Activated naive CD4-positive, alpha-beta T cell treated with Interleukin-2 at 50 U/mL for 16 hours (primary cell): ENCODE data around the gene ACADL.
A peak's percentile ranks its signal among the peaks of the same experiment; 100 is the strongest.
"Not testable (repeated sequence)": the region's sequence is repeated elsewhere in the genome, so short reads cannot be mapped to it uniquely, and the experiment has no call there.

Experiments used
- DNase-seq: peaks from one replicate; pipeline ENCODE4 v3.0.0-alpha.2; 2020

Gene ACADL

DNA sequence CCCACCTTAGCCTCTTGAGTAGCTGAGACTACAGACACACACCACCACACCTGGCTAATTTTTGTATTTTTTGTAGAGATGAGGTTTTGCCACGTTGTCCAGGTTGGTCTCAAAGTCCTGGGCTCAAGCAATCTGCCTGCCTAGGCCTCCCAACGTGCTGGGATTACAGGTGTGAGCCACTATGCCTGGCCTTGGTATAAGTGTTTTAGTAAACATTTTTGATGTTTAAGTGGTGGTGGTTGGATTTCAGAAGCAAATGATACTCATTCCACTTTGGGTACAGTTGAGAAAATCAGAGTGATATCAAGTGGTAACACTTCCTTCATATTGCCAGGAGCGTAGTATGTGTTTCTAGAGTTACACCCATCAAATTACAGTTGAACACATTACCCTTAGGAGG is 25.4 kb downstream of the ACADL start:
- DNase-seq: no peak

DNA sequence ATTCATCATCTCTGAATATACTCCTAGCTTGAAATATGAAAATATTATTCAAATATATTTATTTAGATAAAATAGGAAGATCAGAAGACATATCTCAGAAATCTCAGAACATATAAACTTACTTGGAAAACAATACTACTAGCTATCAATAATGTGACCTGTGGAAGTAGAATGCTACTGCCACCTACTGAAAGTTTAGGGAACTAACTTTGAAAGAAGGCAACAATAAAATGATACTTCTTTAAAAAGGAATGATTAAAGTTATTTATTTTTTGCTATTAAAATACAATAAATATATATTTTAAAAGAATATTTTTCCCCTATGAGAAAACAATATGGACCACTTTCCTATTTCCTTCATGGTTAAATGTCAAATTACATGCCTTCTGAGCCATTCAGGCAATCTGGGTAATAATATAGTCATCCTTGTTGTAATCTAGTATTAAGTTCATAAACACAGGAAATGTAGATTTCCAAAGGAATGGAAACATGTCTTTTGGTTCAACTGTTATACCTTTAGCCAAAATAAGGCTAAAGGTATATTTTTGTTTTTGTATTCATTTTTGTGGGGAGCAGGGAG is 26.0 kb downstream of the ACADL start:
- no peak for DNase-seq

DNA sequence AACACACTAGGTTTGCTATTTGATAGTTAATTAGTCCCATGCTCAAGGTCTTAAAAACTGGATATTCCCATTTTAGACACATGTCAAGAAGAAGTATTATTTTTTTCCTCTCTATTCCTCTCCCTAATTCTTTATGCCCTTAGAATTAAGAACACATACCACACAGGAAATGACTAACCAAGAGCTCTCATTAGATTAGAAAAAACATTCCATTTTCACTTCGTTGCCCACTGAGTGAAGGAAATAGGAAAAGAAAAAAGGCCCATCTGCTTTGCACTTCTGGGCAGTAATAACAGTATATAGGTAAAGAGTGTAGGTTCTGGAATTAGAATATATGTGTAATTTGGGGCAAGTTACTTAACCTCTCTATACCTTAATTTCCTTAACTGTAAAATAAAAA is 26.9 kb downstream of the ACADL start:
- no peak for DNase-seq

DNA sequence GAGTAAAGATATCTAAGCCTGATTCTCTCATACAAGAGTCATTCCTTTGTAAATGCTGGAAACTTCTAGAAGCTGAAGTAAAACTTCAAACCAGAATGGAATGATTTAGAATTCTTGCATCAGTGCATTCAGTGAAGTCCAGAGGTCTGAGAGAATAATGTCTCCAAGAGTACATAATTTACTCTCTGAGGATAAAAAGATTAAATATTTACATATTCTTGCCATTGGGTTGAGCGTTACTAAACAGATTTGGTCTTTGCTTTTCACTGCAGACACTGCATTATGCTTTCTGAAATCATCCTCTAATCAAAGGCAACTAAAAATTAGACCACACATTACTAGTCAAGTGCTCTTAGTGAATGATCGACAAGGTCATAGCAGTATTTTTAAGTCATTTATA is 27.5 kb downstream of the ACADL start:
- no peak for DNase-seq

DNA sequence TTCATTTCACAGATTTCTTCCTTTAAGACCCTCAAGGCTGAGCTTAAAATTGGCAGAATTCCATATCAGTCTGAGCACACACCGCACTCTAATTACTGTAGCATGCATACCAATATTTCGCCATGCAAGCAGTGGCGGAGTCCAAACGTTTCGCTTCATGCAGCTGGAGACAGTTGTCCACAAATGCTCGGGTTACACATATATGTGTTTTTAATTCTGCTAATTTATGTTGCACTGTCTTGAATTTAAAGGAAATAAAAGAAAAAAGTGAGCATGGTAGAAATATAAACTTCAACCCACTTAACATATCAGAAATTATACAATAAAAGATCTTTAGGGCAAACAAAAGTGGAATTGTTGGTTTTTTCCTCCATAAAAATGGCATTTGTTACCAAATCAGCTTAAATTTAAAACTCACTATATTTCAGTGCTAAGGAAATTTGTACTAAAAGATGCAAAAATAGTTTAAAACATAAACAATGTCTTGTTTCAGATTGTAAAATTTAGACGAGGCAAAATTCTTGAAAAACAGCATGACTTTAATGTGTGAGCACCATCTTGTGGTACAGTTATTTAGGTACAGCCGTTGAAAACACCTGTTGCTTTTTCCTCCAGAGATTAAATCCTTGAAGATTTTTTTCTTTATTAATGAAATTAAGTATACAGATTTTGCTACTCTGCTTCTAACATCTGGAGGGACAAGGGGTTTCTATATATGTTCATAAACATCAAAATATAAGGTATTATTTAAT is 30.0 kb downstream of the ACADL start:
- DNase-seq: no peak

DNA sequence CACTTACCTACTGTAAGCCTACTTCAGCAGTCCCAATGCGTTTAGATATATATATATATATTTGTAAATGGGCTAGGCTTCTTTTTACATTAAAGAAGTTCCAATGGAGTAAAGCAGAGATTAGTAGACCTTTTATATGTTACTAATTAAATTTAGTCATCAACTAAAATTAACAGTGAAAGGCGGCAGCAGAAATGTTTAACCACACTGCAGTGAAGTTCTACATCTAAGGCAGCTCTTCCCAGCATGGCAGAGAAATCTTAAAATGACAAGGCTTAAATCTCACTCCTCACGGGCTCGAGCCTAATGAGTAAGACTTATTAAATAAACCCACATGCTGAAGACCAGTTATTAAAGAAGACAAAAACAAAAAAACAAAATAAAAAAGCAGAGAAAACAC is 34.9 kb downstream of the ACADL start:
- no peak for DNase-seq

DNA sequence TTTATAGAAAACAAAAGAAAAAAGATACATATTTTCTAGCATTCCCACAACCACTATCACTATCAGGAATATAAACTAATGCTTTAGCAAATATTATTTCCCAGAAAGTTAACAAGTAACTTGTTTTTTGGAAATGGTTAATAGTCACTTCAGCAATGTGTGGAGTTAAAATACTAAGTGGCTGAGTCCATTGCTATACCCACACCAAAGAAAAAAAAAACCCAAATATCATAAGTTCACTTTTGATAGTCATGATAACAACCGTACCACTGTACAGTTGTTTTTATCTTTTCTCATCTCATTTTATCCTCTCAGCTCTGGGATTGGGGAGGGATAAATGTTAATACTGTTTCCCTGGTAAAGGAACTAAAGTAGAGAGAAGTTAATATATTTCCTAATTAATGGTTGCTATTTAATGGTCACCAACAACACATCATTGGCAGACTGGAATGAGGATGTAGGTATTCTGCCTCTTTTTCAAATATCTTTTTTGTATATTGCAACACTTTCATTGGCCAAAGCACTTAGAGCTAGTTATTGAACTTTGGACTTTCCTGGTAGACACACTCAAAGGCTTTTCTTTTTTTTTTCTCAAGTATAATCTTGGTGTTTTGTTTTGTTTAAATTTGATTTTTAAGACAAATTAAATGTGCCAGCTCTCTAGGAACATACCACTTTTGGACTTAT is 35.7 kb downstream of the ACADL start:
- DNase-seq: no peak

DNA sequence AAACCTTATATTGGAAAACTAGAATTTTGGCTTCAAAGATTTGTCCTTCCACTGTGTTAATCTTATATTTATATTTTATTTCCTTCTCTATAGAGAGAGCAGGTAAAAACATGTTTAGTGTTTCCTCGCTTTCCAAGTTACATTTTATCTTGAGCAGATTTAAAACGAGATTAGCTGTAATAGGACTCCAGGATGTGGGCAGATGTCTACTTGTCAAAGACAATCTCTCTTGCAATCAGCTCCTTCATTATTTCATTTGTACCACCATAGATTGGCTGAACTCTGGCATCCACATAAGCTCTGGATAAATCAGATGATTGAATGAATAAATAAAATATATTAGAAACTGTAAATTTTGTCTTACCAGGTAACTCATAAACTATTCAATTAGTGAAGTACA is 36.5 kb downstream of the ACADL start:
- DNase-seq: no peak

DNA sequence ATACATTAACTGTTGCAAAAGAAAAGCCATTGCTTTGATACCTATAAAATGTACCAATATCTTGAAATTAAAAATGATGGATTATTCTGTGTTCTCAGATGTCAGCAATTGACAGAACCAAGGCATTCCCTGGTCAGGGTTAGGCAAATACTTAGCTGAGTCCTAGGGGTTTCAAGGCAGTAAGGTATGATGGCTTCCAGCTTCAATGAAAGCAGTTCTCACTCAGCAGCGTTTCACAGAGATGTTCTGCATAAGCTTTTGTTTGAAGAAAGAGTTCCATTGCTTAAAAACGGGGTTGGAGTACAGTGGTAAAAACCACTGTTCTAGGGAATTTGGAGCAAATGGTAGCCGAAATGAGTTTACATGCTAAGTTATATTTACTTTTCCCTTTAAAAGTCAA is 37.1 kb downstream of the ACADL start:
- DNase-seq: no peak

DNA sequence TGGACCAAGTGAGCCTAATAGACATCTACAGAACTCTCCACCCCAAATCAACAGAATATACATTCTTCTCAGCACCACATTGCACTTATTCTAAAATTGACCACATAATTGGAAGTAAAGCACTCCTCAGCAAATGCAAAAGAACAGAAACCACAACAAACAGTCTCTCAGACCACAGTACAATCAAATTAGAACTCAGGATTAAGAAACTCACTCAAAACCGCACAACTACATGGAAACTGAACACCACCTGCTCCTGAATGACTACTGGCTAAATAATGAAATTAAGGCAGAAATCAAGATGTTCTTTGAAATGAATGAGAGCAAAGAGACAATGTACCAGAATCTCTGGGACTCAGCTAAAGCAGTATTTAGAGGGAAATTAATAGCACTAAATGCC is 41.3 kb downstream of the ACADL start:
- DNase-seq: not testable (repeated sequence)

DNA sequence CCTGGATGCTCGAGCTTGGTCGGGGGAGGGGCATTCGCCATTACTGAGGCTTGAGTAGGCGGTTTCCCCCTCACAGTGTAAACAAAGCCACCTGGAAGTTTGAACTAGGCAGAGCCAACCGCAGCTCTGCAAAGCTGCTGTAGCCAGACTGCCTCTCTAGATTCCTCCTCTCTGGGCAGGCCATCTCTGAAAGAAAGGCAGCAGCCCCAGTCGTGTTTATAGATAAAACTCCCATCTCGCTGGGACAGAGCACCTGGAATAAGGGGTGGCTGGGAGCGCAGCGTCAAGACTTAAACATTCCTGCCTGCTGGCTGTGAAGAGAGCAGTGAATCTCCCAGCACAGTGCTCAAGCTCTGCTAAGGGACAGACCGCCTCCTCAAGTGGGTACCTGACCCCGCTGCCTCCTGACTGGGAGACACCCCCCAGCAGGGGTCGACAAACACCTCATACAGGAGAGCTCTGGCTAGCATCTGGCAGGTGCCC is 43.6 kb downstream of the ACADL start:
- DNase-seq: not testable (repeated sequence)

DNA sequence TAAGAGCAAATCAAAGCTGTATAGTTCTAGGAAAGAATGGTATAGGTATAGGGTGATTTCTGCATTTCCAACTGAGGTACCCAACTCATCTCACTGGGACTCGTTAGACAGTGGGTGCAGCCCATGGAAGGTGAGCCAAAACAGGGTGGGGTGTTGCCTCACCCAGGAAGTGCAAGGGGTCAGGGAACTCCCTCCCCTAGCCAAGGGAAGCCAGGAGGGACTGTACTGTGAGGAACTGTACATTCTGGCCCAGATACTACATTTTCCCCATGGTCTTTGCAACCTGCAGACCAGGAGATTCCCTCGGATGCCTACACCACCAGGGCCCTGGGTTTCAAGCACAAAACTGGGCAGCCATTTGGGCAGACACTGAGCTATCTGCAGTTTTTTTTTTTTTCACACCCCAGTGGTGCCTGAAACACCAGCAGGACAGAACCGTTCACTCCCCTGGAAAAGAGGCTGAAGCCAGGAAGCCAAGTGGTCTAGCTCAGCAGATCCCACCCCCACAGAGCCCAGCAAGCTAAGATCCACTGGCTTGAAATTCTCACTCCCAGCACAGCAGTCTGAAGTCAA is 44.1 kb downstream of the ACADL start:
- not testable (repeated sequence) for DNase-seq

DNA sequence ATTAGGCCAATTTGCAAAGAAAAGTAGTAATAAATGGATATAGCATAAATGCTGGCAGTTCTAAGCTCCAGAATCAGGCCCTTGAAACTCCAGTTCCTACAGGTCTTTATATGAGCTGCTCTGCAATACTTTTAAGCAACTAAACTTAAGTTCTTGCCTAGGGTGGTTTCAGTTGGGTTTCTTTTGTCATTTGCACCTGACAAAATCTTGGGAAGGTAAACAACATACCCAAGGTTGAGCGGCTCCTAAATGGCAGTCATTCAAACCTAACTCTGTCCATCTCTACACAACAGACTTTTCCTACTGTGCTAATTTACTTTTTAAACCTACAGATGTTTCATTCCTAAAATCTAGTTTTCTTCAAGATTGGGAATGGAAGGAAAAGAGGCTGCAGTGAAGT is 44.8 kb downstream of the ACADL start:
- DNase-seq: no peak

DNA sequence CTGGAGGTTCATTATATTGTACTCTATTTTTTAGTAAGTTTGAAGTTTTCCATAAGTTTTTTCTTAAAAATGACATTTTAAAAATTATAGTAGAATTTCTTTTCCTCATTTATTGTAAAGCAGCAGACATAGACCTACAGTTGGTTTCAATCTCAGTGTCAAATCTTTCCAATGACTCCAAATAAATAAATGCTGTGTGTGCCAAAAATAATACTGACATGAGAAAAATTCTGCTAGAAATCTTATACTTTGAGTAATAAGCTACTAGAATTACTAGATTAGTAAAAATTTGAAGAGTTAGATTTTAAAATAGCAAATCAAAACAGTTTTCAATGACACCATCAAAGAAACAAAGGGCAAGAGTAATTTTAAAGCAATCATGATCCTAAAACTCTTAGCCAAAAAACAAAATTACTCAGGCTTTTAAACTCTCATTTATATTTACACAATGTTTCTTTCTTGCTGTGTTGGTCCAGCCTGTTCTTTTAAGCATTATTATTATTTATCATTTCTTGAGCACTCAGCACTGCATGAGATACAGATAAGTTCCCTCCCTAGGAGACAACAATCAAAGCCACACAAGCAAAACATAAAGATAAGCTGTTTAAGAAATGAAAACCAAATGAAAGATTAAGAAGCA is 45.8 kb downstream of the ACADL start:
- DNase-seq: no peak

DNA sequence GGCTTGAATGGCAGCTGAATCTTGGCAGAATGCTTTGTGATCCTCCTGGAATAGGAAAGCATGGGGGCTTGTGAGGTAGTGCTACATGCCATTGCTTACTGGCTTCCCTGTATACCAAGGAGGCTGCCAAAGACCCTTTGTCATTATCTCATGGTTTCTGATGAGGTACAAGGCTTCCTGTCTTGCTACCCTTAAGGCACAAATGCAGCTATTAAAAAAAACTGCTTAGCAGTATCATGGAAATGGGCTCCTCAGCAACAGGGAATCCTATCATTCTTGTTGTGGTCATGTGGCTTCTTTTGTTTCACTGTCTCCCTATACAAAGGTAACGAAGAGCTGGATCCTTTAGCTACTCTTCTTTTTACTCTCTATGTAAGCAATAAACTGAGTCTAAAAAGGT is 47.5 kb downstream of the ACADL start:
- no peak for DNase-seq

DNA sequence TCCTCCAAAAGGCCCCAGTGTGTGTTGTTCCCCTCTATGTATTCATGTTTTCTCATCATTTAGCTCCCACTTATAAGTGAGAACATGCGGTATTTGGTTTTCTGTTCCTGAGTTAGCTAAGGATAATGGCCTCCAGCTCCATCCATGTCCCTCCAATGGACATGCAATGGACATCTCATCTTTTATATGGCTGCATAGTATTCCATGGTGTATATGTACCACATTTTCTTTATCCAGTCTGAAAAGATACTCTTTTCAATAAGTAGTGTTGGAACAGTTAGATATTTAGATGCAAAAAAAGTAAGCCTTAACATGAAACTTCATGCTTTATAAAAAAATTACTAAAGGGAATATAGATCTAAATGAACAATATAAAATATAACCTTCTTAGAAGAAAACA is 48.1 kb downstream of the ACADL start:
- DNase-seq: not testable (repeated sequence)

DNA sequence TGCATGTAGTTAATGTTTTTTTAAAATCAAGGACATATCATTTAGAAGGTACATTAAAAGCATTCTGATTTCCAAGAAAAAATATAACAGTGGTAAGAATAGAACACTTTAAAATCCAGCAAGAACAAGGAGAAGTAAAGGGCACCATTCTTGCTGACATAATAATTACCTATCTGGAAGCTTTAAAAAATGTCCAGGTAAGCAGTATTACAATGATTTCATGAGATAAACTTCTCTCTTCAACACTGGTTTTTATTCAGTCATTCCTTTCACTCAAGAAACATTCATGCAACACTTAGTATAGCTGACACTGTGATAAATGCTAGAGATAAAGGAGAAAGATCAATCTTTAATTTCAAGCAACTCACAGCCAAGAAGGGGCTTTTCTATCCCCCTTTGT is 51.2 kb downstream of the ACADL start:
- DNase-seq: no peak

DNA sequence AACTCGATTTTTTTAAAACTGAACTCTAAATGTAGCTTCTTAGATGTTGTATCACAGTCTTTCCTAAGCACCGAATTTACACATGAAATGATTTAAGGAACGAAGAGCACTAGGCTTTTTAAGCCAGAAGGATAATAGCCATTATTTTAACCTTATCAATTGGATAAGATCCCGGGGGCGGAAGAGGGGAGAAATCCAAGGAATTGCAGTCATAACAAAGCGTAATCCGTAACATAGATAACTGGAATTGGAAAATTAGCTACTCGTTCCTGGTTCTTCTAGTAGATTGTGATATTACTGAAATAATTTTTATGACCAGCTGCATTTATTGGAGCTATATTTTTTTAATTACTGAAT is 53.0 kb downstream of the ACADL start:
- no peak for DNase-seq

DNA sequence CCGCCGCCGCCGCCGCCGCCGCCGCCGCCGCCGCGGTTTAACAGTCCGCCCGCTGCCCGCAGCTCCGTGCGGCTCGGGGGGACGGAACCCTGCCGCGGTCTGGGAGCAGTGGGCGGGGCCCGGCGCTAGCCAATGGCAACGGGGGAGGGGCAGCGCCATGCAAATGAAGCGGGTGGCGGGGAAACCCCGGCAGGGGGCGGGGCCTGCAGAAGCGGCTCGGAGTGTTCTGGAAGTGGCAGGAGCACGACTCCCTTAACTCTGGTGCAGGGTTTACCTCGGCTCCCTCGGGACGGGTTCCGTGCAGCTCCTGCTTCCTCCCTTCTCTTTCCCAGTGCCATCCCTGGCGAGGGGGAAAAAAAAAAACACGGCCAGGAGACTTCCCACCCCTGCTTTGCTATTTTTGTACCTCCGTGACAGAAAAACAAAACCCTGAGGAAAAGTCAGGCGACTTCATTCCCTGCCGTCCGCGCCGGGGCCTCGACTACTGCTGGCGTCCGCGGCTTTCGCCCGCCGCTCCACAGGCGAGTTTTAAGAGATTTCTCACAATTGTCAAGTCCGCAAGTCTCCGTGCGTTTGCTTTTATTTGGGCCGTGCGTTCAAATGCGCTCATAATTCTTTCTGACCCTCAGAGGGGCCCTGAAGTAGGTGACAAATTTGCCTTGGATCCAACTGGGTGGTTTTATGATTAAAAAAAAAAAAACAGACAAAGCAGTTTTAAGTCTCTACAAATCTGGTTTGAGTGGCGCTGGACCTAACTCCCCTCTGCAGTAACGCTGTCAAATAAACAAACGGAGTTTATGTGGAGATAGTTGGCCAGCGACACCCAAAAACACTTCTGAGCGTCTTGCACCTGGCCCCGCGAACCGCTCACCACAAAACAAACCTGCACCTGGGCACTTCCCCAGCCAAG is 53.7 kb downstream of the ACADL start, which contains the start of gene KANSL1L:
KANSL1L (minus strand) TSS at position 101 of the 910 bp plus-strand sequence. CDS start 16,827 bp downstream, outside the sequence.
- peak; percentile 97 for DNase-seq

DNA sequence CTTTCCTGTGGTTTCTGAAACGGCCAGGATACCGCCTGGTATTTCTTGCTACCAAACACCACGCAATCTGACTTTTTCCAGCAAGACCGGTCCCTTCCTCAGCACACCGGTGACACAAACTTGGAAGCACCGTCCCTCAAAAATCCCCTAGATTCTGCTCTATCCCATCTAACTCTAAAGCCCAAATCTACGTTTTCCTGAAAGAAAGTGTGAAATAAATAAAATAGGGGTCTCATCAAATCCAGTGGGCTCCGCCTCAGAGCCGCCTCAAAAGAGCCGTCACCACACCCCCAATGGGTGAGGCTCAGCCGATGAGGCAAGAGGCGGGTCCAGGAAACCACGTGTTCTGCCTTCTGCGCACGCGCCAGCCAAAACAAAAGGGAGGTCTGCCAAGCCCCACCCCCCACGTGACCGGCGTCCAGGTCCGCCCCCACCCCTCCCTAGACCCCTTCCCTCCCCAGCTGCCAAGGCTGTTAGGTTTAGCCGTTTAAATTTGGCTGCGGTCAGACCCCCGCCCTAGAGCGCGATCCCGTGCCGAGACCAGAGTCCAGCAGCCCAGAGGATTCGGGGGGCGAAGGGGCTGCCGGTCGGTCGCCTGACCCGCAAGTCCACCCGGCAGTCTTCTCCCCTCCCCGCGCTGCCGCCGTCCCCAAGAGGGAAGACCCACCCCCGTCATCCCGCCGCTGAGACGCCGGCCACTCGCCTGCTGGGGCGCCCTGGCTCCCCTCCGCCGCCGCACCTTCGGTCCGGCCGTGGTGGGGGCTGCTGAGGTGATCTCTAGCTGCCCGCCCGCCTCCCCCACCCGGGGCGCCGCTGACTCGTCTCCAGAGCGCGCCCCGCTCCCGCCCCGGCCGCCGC is 54.6 kb downstream of the ACADL start:
- DNase-seq: peak; percentile 97

DNA sequence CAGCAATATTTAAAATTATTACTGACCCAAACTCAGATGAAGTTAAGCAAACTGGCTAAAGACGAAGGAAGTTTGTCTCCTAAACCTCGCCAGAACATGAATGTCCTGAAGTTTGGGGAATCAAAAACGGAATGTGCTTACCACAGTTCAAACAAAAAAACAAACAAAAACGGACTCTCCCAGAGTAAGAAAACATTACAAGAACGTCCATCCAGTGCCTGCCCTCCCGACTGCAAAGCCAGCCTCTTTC is 55.1 kb downstream of the ACADL start:
- DNase-seq: no peak
